ENCODE data around the gene PITX1. TPM values are rescaled to one million over a fixed set of nuclear protein-coding genes. Genes with fewer than 3 reads are reported as not detected.

Gene PITX1
- total and polyA plus RNA-seq, 2 experiments from 2014 or later, result not detected

- H3K9ac ChIP-seq, result no peak overlapping the region
- H4K20me1 ChIP-seq (ENCODE audit: insufficient read depth), result no peaks in the 10 kb centered on the region
- no peaks in the 10 kb centered on the region for H3F3A ChIP-seq (ENCODE audit: insufficient read depth)
- no peak for TF ChIP-seq EZH2phosphoT487 (IDR thresholded peaks at IDR 0.05; ENCODE audit: insufficient read depth, low read depth)
- no peak for TF ChIP-seq EZH2 (IDR thresholded peaks at IDR 0.05; ENCODE audit: insufficient read depth, poor library complexity, severe bottlenecking)
- in situ Hi-C loops (cut with MboI), result no loop called here
- H3K27ac ChIP-seq, result no peak overlapping the region
- no peaks in the 10 kb centered on the region for H3K9me2 ChIP-seq (ENCODE audit: insufficient read depth)
- no peaks in the 10 kb centered on the region for H3K9me3 ChIP-seq (ENCODE audit: low read depth)
- DNase-seq, result no peak
- H3K79me2 ChIP-seq (ENCODE audit: insufficient read depth), result no peaks in the 10 kb centered on the region
- H2AFZ ChIP-seq, result no peak overlapping the region
- H3K4me1 ChIP-seq (ENCODE audit: insufficient read depth), result no peaks in the 10 kb centered on the region
- peaks cover 33% of the 10 kb centered on the region for H3K27me3 ChIP-seq (replicated peaks; ENCODE audit: insufficient read depth)
- H3K4me3 ChIP-seq, result no peak overlapping the region
- WGBS, 2 experiments (ENCODE audit: low coverage in 1 of 2, low lambda C conversion rate in 2 of 2, missing lambda C conversion rate in 2 of 2), result 24 to 30% methylated on average over 14 of the region's 14 CpGs
- H3K36me3 ChIP-seq (ENCODE audit: low read depth), result no peaks in the 10 kb centered on the region
- no peak overlapping the region for H3K4me2 ChIP-seq (ENCODE audit: unreplicated experiment)
These were observed 29.6 kb upstream of the PITX1 start for GRCh38 chr5:135063511-135064234.

DNA sequence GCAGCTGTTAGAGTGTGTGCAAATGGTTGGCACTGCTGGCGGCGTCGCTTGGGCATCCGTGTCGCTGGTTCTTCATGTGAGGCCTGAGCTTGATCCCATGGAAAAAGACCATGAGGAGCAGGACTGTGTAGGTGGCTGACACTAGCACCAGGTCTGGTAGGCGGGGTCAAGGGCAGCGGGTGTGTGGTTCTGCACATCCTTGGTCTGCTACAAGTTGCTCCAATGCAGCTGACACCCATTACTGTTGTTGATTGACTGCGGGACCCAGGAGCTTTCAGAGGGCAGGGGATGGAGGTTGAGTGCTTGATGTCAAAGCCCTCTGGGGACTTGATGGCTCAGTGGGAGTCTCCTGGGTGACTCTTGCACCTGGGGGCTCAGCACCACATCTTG, 29.0 kb upstream of the PITX1 start:
- DNase-seq, result no peak
- Histone ChIP-seq H3K36me3 (ENCODE audit: low read depth) (no peaks in the 10 kb centered on the region), H3K4me2 (ENCODE audit: unreplicated experiment) (no peak overlapping the region), H3K4me3 (no peak overlapping the region), H3K27ac (no peak overlapping the region), H3K27me3 (replicated peaks; ENCODE audit: insufficient read depth) (peaks cover 37% of the 10 kb centered on the region), H3F3A (ENCODE audit: insufficient read depth) (no peaks in the 10 kb centered on the region), H3K9ac (no peak overlapping the region), H4K20me1 (ENCODE audit: insufficient read depth) (no peaks in the 10 kb centered on the region), H3K4me1 (ENCODE audit: insufficient read depth) (no peaks in the 10 kb centered on the region), H3K9me3 (ENCODE audit: low read depth) (no peaks in the 10 kb centered on the region), H3K9me2 (ENCODE audit: insufficient read depth) (no peaks in the 10 kb centered on the region), H3K79me2 (ENCODE audit: insufficient read depth) (no peaks in the 10 kb centered on the region), H2AFZ (no peak overlapping the region)
- in situ Hi-C loops (cut with MboI), result no loop called here
- 12 to 16% methylated on average over 8 of the region's 8 CpGs for WGBS, 2 experiments (ENCODE audit: low coverage in 1 of 2, low lambda C conversion rate in 2 of 2, missing lambda C conversion rate in 2 of 2)
- TF ChIP-seq EZH2phosphoT487 (IDR thresholded peaks at IDR 0.05; ENCODE audit: insufficient read depth, low read depth), result no peak
- TF ChIP-seq EZH2 (IDR thresholded peaks at IDR 0.05; ENCODE audit: insufficient read depth, poor library complexity, severe bottlenecking), result no peak

DNA sequence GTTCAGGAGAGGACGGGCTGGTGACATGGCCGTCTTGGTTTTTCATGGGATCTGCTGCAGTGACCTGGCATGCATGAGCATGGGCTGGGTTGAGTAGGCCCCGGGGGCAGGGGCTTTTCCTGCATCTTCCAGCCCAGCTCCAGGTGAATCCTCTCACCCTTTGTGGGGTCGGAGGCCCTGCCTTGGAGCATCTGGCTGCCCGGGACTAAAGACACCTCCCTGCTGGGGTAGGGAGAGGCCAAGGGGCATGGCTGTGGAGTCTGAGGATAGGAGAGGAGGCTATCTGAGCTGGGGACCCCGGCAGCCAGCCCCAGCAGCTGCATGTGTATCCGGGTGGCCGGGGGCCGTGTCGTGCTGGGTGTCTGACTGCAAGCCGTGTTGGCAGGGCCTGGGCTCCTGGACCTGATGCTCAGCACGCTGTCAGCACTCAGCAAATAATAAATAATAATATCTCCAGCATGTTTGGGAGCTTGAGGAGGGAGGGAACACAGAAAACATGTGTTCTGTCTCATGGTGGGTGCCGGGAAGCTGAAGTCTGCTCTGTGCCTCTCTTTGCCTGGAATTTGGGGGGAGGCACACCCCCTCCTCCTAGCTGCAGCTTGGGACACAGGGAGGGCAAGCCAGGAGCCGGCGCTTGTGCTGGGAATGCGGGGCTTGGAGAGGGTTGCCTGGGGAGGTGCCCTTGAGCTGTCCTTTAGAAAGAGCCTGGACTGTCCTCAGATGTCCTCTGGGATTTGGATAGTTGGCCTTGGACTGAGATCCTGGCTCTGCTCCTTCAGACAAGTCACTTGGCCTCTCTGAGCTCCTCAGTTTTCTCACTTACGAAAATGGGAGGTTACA, 28.4 kb upstream of the PITX1 start:
- TF ChIP-seq EZH2 (IDR thresholded peaks at IDR 0.05; ENCODE audit: insufficient read depth, poor library complexity, severe bottlenecking), result no peak
- no peak for TF ChIP-seq EZH2phosphoT487 (IDR thresholded peaks at IDR 0.05; ENCODE audit: insufficient read depth, low read depth)
- no peak for DNase-seq
- Histone ChIP-seq H3K4me1 (ENCODE audit: insufficient read depth) (no peaks in the 10 kb centered on the region), H3K4me3 (no peak overlapping the region), H3K79me2 (ENCODE audit: insufficient read depth) (no peaks in the 10 kb centered on the region), H3K9ac (no peak overlapping the region), H3F3A (ENCODE audit: insufficient read depth) (no peaks in the 10 kb centered on the region), H3K36me3 (ENCODE audit: low read depth) (no peaks in the 10 kb centered on the region), H3K27ac (no peak overlapping the region), H3K27me3 (replicated peaks; ENCODE audit: insufficient read depth) (peaks cover 44% of the 10 kb centered on the region), H4K20me1 (ENCODE audit: insufficient read depth) (no peaks in the 10 kb centered on the region), H2AFZ (no peak overlapping the region), H3K9me2 (ENCODE audit: insufficient read depth) (no peaks in the 10 kb centered on the region), H3K4me2 (ENCODE audit: unreplicated experiment) (no peak overlapping the region), H3K9me3 (ENCODE audit: low read depth) (no peaks in the 10 kb centered on the region)
- 4 to 9% methylated on average over 17 of the region's 17 CpGs for WGBS, 2 experiments (ENCODE audit: low coverage in 1 of 2, low lambda C conversion rate in 2 of 2, missing lambda C conversion rate in 2 of 2)
- in situ Hi-C loops (cut with MboI), result no loop called here

DNA sequence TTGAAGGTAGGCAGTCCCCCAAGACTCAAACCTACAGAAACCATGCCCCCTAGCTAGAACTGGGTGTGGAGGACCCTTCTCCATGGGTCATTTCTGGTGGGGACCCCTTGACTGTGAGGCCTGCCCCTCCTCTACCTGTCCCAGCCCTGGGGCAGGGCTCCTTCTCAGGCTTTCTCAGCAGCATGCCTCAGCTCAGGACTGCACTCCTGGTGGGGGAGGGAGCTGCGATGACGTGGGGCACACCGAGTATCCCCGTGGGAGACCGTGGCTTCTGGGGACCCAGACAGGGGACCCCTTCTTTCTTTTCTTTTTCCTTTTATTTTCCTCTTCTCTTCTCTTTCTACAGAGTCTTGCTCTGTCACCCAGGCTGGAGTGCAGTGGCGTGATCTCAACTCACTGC, 27.0 kb upstream of the PITX1 start:
- Histone ChIP-seq H3F3A (ENCODE audit: insufficient read depth) (no peaks in the 10 kb centered on the region), H3K4me2 (ENCODE audit: unreplicated experiment) (no peak overlapping the region), H3K9me3 (ENCODE audit: low read depth) (no peaks in the 10 kb centered on the region), H2AFZ (no peak overlapping the region), H3K9ac (no peak overlapping the region), H3K36me3 (ENCODE audit: low read depth) (no peaks in the 10 kb centered on the region), H3K27ac (no peak overlapping the region), H4K20me1 (ENCODE audit: insufficient read depth) (no peaks in the 10 kb centered on the region), H3K9me2 (ENCODE audit: insufficient read depth) (no peaks in the 10 kb centered on the region), H3K79me2 (ENCODE audit: insufficient read depth) (no peaks in the 10 kb centered on the region), H3K27me3 (replicated peaks; ENCODE audit: insufficient read depth) (peaks cover 54% of the 10 kb centered on the region), H3K4me3 (no peak overlapping the region), H3K4me1 (ENCODE audit: insufficient read depth) (no peaks in the 10 kb centered on the region)
- 46 to 52% methylated on average over 6 of the region's 6 CpGs for WGBS, 2 experiments (ENCODE audit: low coverage in 1 of 2, low lambda C conversion rate in 2 of 2, missing lambda C conversion rate in 2 of 2)
- in situ Hi-C loops (cut with MboI), result no loop called here
- TF ChIP-seq EZH2 (IDR thresholded peaks at IDR 0.05; ENCODE audit: insufficient read depth, poor library complexity, severe bottlenecking) (no peak), EZH2phosphoT487 (IDR thresholded peaks at IDR 0.05; ENCODE audit: insufficient read depth, low read depth) (no peak)
- no peak for DNase-seq
